Measurements from ENCODE around the gene DOCK4.

Gene DOCK4

DNA sequence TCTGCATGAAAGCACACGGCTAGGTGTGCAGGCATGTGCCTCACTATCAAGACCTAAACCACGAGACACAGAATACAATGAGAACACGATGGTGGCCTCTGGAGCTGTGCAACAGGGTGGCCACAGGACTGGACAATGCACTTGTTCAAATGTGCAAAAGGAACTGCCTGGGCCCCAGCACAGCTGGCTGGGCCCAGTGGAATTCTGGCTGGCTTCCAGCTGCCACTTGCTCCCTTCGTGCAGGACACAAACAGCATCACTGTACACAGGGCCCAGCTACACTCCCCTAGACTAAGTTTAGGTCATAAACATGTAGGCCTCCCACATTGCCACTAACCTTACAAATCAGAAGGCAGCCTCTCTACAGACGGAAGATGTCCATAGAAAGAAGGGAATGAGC, 23.4 kb downstream of the DOCK4 start:
- TF ChIP-seq, protein P1, sequence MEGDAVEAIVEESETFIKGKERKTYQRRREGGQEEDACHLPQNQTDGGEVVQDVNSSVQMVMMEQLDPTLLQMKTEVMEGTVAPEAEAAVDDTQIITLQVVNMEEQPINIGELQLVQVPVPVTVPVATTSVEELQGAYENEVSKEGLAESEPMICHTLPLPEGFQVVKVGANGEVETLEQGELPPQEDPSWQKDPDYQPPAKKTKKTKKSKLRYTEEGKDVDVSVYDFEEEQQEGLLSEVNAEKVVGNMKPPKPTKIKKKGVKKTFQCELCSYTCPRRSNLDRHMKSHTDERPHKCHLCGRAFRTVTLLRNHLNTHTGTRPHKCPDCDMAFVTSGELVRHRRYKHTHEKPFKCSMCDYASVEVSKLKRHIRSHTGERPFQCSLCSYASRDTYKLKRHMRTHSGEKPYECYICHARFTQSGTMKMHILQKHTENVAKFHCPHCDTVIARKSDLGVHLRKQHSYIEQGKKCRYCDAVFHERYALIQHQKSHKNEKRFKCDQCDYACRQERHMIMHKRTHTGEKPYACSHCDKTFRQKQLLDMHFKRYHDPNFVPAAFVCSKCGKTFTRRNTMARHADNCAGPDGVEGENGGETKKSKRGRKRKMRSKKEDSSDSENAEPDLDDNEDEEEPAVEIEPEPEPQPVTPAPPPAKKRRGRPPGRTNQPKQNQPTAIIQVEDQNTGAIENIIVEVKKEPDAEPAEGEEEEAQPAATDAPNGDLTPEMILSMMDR (IDR thresholded peaks at IDR 0.05) = no peak
- no peak overlapping the region for H3K27ac ChIP-seq
- H3K27me3 ChIP-seq = no peaks in the 10 kb centered on the region
- peaks cover 0 to 13% (median 0%) of the 10 kb centered on the region in 4 donors for H3K4me1 ChIP-seq
- no peak overlapping the region for H3K4me3 ChIP-seq
- intact Hi-C loops (cut with DNase I; ENCODE audit: low total_unique reads) = no loop called here
- no peaks in the 10 kb centered on the region for H3K9me3 ChIP-seq
- DNase-seq = no peak
- no peaks in the 10 kb centered on the region for H3K36me3 ChIP-seq

GRCh38 chr7:112180223-112180622, 26.0 kb downstream of the DOCK4 start:
- no peak overlapping the region for H3K27ac ChIP-seq
- DNase-seq = no peak
- peaks cover 0 to 13% (median 0%) of the 10 kb centered on the region in 4 donors for H3K4me1 ChIP-seq
- intact Hi-C loops (cut with DNase I; ENCODE audit: low total_unique reads) = no loop called here
- H3K4me3 ChIP-seq = no peak overlapping the region
- H3K9me3 ChIP-seq = no peaks in the 10 kb centered on the region
- H3K27me3 ChIP-seq = no peaks in the 10 kb centered on the region
- TF ChIP-seq, protein P1 (IDR thresholded peaks at IDR 0.05) = no peak
- H3K36me3 ChIP-seq = no peaks in the 10 kb centered on the region

DNA sequence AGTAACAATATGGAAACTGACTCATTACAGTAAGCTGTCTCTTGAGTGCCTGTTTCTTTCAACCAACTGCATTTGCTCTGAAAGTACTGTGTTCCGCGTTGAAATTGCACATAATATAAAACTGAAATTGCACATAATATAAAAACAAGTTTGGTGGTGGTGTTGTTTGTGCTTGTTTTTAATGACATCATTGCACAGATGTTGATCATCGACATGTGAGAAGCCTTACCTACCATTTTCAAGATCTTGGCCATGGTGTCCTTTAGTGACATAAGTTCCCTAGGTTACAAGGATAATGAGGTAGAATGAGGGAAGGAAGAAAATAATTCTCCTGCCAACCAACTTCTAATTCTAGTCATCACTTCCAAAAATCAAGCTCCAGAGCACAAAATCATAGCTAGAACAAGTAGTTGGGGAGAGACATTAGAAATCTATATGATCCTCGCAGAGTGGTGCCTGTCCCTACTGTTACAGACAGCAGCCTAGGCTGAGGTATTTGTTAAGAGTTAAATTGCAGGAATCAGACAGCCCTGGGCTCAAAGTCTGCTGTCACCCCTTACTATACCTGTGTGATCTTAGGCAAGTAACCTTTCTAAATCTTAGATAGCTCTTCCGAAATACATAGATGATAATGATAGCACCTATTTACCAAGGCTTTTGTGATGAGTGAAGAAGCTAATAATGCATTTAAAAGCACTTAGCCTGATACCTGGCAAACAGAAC, 29.3 kb downstream of the DOCK4 start:
- Histone ChIP-seq H3K36me3 (no peaks in the 10 kb centered on the region), H3K27ac (no peak overlapping the region), H3K4me3 (no peak overlapping the region), H3K27me3 (no peaks in the 10 kb centered on the region), H3K9me3 (no peaks in the 10 kb centered on the region), H3K4me1 (peaks cover 0 to 13% (median 0%) of the 10 kb centered on the region in 4 donors)
- intact Hi-C loops (cut with DNase I; ENCODE audit: low total_unique reads) = no loop called here
- TF ChIP-seq, protein P1 (IDR thresholded peaks at IDR 0.05) = no peak
- DNase-seq = no peak

GRCh38 chr7:112176241-112176640, 30.0 kb downstream of the DOCK4 start:
- no peaks in the 10 kb centered on the region for H3K27me3 ChIP-seq
- H3K36me3 ChIP-seq = no peaks in the 10 kb centered on the region
- H3K27ac ChIP-seq = no peak overlapping the region
- no peak overlapping the region for H3K4me3 ChIP-seq
- H3K4me1 ChIP-seq = peaks cover 0 to 13% (median 0%) of the 10 kb centered on the region in 4 donors
- intact Hi-C loops (cut with DNase I; ENCODE audit: low total_unique reads) = no loop called here
- DNase-seq = no peak
- H3K9me3 ChIP-seq = no peaks in the 10 kb centered on the region
- TF ChIP-seq, protein P1 (IDR thresholded peaks at IDR 0.05) = no peak

DNA sequence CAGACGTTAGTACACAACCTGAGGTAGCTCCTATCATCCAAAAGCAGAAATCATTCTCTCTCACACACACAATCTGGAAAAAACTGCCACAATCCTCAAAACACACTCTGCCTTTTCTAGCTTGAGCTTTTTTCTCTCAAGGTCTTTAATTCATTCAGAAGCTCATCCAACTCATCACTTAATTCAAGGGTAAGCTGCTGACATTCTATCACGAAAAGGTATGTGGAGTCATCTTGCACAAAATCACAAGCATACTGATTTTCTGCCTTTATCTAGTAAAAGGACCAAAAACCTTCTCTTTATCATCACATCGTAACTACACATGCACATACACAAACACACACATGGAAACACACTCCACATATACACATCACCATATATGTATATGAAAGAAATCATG, 32.0 kb downstream of the DOCK4 start:
- H3K36me3 ChIP-seq = no peaks in the 10 kb centered on the region
- TF ChIP-seq, protein P1 (IDR thresholded peaks at IDR 0.05) = no peak
- intact Hi-C loops (cut with DNase I; ENCODE audit: low total_unique reads) = no loop called here
- H3K27me3 ChIP-seq = no peaks in the 10 kb centered on the region
- no peaks in the 10 kb centered on the region for H3K9me3 ChIP-seq
- no peaks in the 10 kb centered on the region for H3K4me1 ChIP-seq
- no peak overlapping the region for H3K27ac ChIP-seq
- no peak overlapping the region for H3K4me3 ChIP-seq
- DNase-seq = no peak

- no peaks in the 10 kb centered on the region for H3K27me3 ChIP-seq
- no peaks in the 10 kb centered on the region for H3K4me1 ChIP-seq
- TF ChIP-seq, protein P1 (IDR thresholded peaks at IDR 0.05) = no peak
- no peak for DNase-seq
- no peaks in the 10 kb centered on the region for H3K36me3 ChIP-seq
- no peaks in the 10 kb centered on the region for H3K9me3 ChIP-seq
- H3K27ac ChIP-seq = no peak overlapping the region
- H3K4me3 ChIP-seq = no peak overlapping the region
- intact Hi-C loops (cut with DNase I; ENCODE audit: low total_unique reads) = no loop called here
Measured at GRCh38 chr7:112173568-112173905, 32.7 kb downstream of the DOCK4 start.
